Naive thymus-derived CD4-positive, alpha-beta T cell (primary cell): ENCODE data around the gene PAM16. TPM values are rescaled to one million over a fixed set of nuclear protein-coding genes. Genes with fewer than 3 reads are reported as not detected.

Experiments
- ATAC-seq: fragments of 150-1000 bp; cut with Tn5 transposase; 2 replicates; pipeline ENCODE4 v1.10.0; 2021; ENCODE audit warnings: mild to moderate bottlenecking, moderate library complexity
- CTCF ChIA-PET: fragments of 350-600 bp; sonication (Branson Sonifier 250); formaldehyde crosslinking; loops from one replicate; lab custom pipeline; 2021; ENCODE audit warnings: antibody characterized with exemption; lab: Charles Lee
- POLR2A ChIA-PET: fragments of 350-600 bp; sonication (Branson Sonifier 250); formaldehyde crosslinking; loops from one replicate; lab custom pipeline; 2021; ENCODE audit warnings: antibody characterized with exemption, inconsistent platforms; lab: Charles Lee
- DNase-seq, 9 donors: peaks; one replicate each; pipeline versions ENCODE4 v3.0.0 to v3.0.0-alpha.2; 2020 to 2022; ENCODE audit warnings: mixed read lengths in 1 of 9
- H3K27ac ChIP-seq: one replicate; pipeline ENCODE4 v1.7.0; 2013; ENCODE audit warnings: mild to moderate bottlenecking, low read depth, low read length, moderate library complexity
- H3K27me3 ChIP-seq, 2 donors: one replicate each; pipeline ENCODE4 v1.7.0; 2013; ENCODE audit warnings: low read length in 2 of 2, mild to moderate bottlenecking in 2 of 2, moderate library complexity in 2 of 2; ENCODE audit not compliant: control insufficient read depth in 2 of 2, insufficient read depth in 2 of 2
- H3K36me3 ChIP-seq, 3 experiments: 1 replicate in 2 of 3; 2 replicates in 1 of 3; pipeline ENCODE4 v1.7.0; 2013; ENCODE audit warnings: low read length in 3 of 3, mild to moderate bottlenecking in 3 of 3, moderate library complexity in 1 of 3; ENCODE audit not compliant: insufficient read depth in 3 of 3, control insufficient read depth in 2 of 3
- H3K4me1 ChIP-seq, 2 donors: one replicate each; pipeline ENCODE4 v1.7.0; 2013; ENCODE audit warnings: low read length in 2 of 2, mild to moderate bottlenecking in 2 of 2, moderate library complexity in 1 of 2; ENCODE audit not compliant: control insufficient read depth in 2 of 2, insufficient read depth in 2 of 2
- H3K4me3 ChIP-seq: 2 replicates; pipeline ENCODE4 v1.7.0; 2013; ENCODE audit warnings: mild to moderate bottlenecking, low read length
- H3K9me3 ChIP-seq, 3 experiments: 1 replicate in 2 of 3; 2 replicates in 1 of 3; pipeline ENCODE4 v1.7.0; 2013; ENCODE audit warnings: low read length in 3 of 3; ENCODE audit not compliant: control insufficient read depth in 2 of 3
- H3K27ac Mint-ChIP-seq, 9 donors: one replicate each; pipeline ENCODE4 v1.8.0; 2020 to 2022; ENCODE audit warnings: mixed read lengths in 9 of 9, mild to moderate bottlenecking in 8 of 9, moderate library complexity in 5 of 9, inconsistent platforms in 2 of 9
- H3K27me3 Mint-ChIP-seq, 5 donors: one replicate each; pipeline ENCODE4 v1.8.0; 2021 to 2022; ENCODE audit warnings: mixed read lengths in 5 of 5, mild to moderate bottlenecking in 1 of 5
- H3K36me3 Mint-ChIP-seq, 5 donors: one replicate each; pipeline ENCODE4 v1.8.0; 2020 to 2022; ENCODE audit warnings: mixed read lengths in 5 of 5, mild to moderate bottlenecking in 3 of 5, inconsistent platforms in 1 of 5
- H3K4me1 Mint-ChIP-seq, 7 donors: one replicate each; pipeline ENCODE4 v1.8.0; 2020 to 2022; ENCODE audit warnings: mixed read lengths in 7 of 7, mild to moderate bottlenecking in 3 of 7, inconsistent platforms in 1 of 7
- H3K4me3 Mint-ChIP-seq, 10 donors: one replicate each; pipeline ENCODE4 v1.8.0; 2020 to 2022; ENCODE audit warnings: mild to moderate bottlenecking in 10 of 10, mixed read lengths in 10 of 10, moderate library complexity in 6 of 10, inconsistent platforms in 2 of 10
- H3K9me3 Mint-ChIP-seq, 11 donors: one replicate each; pipeline ENCODE4 v1.8.0; 2020 to 2022; ENCODE audit warnings: mixed read lengths in 11 of 11, mild to moderate bottlenecking in 4 of 11, inconsistent platforms in 1 of 11, moderate library complexity in 1 of 11
- intact Hi-C, 2 donors: fragments of 100-400 bp; cut with micrococcal nuclease; formaldehyde crosslinking; loops; one replicate each; pipeline ENCODE4 v1.15.1; 2023
- polyA plus RNA-seq, 2 donors: library from polyadenylated mRNA; unstranded; fragments of 300-500 nt; fragmentation: Illumina TruSeq; gene quantifications; one replicate each; pipeline ENCODE4 v1.2.3, GENCODE V29; 2021
- total RNA-seq, 6 experiments: library from RNA in 5 of 6; stranded (reverse) in 5 of 6; gene quantifications; 1 replicate in 5 of 6; 2 replicates in 1 of 6; pipeline ENCODE4 v1.2.3 and lab custom pipeline; 2021 to 2026

PAM16 gene
- total and polyA plus RNA-seq, 7 experiments from 2014 or later, result 34.1 to 46.2 (median 45.0) TPM

- H3K4me3 ChIP-seq, result no peak overlapping the region
- peaks cover 4 to 86% (median 12%) of the 10 kb centered on the region in 3 experiments for H3K36me3 ChIP-seq
- no peaks in the 10 kb centered on the region for H3K9me3 Mint-ChIP-seq
- H3K4me3 Mint-ChIP-seq, result no peak overlapping the region
- POLR2A ChIA-PET, result no interaction called here
- CTCF ChIA-PET, result no interaction called here
- H3K4me1 ChIP-seq, result no peaks in the 10 kb centered on the region
- intact Hi-C loops, result loop anchor here (1.0 to 10.0 kb wide), 8 partner anchors 42 to 715 kb away; partner anchors contain the start of genes ALG1 (in 1 of the 2), ANKS3 (in 1 of the 2), DNAAF8 (in 1 of the 2) and NUDT16L1 (in 1 of the 2)
- peaks cover 3 to 14% (median 7%) of the 10 kb centered on the region in 5 donors for H3K36me3 Mint-ChIP-seq
- no peak for ATAC-seq
- DNase-seq, result no peak
- no peak overlapping the region for H3K27ac ChIP-seq
- H3K27ac Mint-ChIP-seq, result peak overlapping the region in 3 of 9 donors; percentile 17 to 36 (median 25)
- peaks cover 0 to 9% (median 0%) of the 10 kb centered on the region in 7 donors for H3K4me1 Mint-ChIP-seq
- H3K9me3 ChIP-seq, result no peaks in the 10 kb centered on the region
- no peaks in the 10 kb centered on the region for H3K27me3 ChIP-seq
- H3K27me3 Mint-ChIP-seq, result no peaks in the 10 kb centered on the region
Measured at GRCh38 chr16:4359914-4360313, 8.8 kb upstream of the PAM16 start.

- no peaks in the 10 kb centered on the region for H3K27me3 ChIP-seq
- Mint-ChIP-seq H3K27me3 (no peaks in the 10 kb centered on the region), H3K27ac (peak overlapping the region in 6 of 9 donors; percentile 37 to 94 (median 62)), H3K4me1 (peaks cover 0 to 11% (median 0%) of the 10 kb centered on the region in 7 donors), H3K36me3 (peaks cover 3 to 17% (median 7%) of the 10 kb centered on the region in 5 donors), H3K9me3 (no peaks in the 10 kb centered on the region), H3K4me3 (no peak overlapping the region)
- intact Hi-C loops, result loop anchor here (1.0 to 10.0 kb wide), 8 partner anchors 43 to 716 kb away; partner anchors contain the start of genes ALG1 (in 1 of the 2), ANKS3 (in 1 of the 2), DNAAF8 (in 1 of the 2) and NUDT16L1 (in 1 of the 2)
- peak; percentile 43 to 76 (median 61) for DNase-seq
- peaks cover 4 to 85% (median 12%) of the 10 kb centered on the region in 3 experiments for H3K36me3 ChIP-seq
- ChIA-PET CTCF (interaction anchor here (0.7 to 0.9 kb wide), 5 partner anchors 44 to 189 kb away, joined by 3 to 4 read pairs (median 3); no protein-coding TSS in a partner anchor), POLR2A (interaction anchor here (0.6 kb wide), 1 partner anchor 495 kb away, joined by 3 read pairs; no protein-coding TSS in a partner anchor)
- peak; percentile 81 for ATAC-seq
- H3K4me1 ChIP-seq, result no peaks in the 10 kb centered on the region
- no peak overlapping the region for H3K4me3 ChIP-seq
- H3K9me3 ChIP-seq, result no peaks in the 10 kb centered on the region
- no peak overlapping the region for H3K27ac ChIP-seq
Measured at GRCh38 chr16:4358831-4359561, 7.9 kb upstream of the PAM16 start.

GRCh38 chr16:4358236-4358635, 7.1 kb upstream of the PAM16 start:
- no peaks in the 10 kb centered on the region for H3K4me1 ChIP-seq
- H3K4me3 ChIP-seq, result no peak overlapping the region
- no peaks in the 10 kb centered on the region for H3K27me3 ChIP-seq
- peaks cover 0 to 79% (median 12%) of the 10 kb centered on the region in 3 experiments for H3K36me3 ChIP-seq
- no peak overlapping the region for H3K4me3 Mint-ChIP-seq
- no peaks in the 10 kb centered on the region for H3K9me3 Mint-ChIP-seq
- no peak overlapping the region for H3K27ac Mint-ChIP-seq
- CTCF ChIA-PET, result no interaction called here
- H3K36me3 Mint-ChIP-seq, result peaks cover 3 to 14% (median 7%) of the 10 kb centered on the region in 5 donors
- intact Hi-C loops, result loop anchor here (2.0 to 10.0 kb wide), 4 partner anchors 45 to 717 kb away; partner anchors contain the start of genes ALG1 (in 1 of the 2), ANKS3 (in 1 of the 2), DNAAF8 (in 1 of the 2) and NUDT16L1 (in 1 of the 2)
- no peaks in the 10 kb centered on the region for H3K9me3 ChIP-seq
- DNase-seq, result no peak
- POLR2A ChIA-PET, result no interaction called here
- H3K4me1 Mint-ChIP-seq, result peaks cover 0 to 11% (median 2%) of the 10 kb centered on the region in 7 donors
- H3K27me3 Mint-ChIP-seq, result no peaks in the 10 kb centered on the region
- ATAC-seq, result no peak
- no peak overlapping the region for H3K27ac ChIP-seq

GRCh38 chr16:4356820-4357219, 5.7 kb upstream of the PAM16 start:
- Mint-ChIP-seq H3K27me3 (no peaks in the 10 kb centered on the region), H3K4me3 (no peak overlapping the region), H3K27ac (no peak overlapping the region), H3K9me3 (no peaks in the 10 kb centered on the region), H3K4me1 (peaks cover 0 to 11% (median 4%) of the 10 kb centered on the region in 7 donors), H3K36me3 (peaks cover 3 to 11% (median 4%) of the 10 kb centered on the region in 5 donors)
- no peaks in the 10 kb centered on the region for H3K27me3 ChIP-seq
- ATAC-seq (no peak), DNase-seq (no peak)
- no peak overlapping the region for H3K4me3 ChIP-seq
- intact Hi-C loops, result loop anchor here (10.0 kb wide), 3 partner anchors 338 to 718 kb away; partner anchors contain the start of genes ALG1 (in 1 of the 2), ANKS3 (in 1 of the 2), DNAAF8 (in 1 of the 2) and NUDT16L1 (in 1 of the 2)
- H3K27ac ChIP-seq, result no peak overlapping the region
- H3K9me3 ChIP-seq, result no peaks in the 10 kb centered on the region
- POLR2A ChIA-PET, result no interaction called here
- H3K36me3 ChIP-seq, result peaks cover 0 to 64% (median 10%) of the 10 kb centered on the region in 3 experiments
- H3K4me1 ChIP-seq, result no peaks in the 10 kb centered on the region
- CTCF ChIA-PET, result interaction anchor here (0.8 to 1.3 kb wide), 2 partner anchors 229 to 284 kb away, joined by 3 read pairs; no protein-coding TSS in a partner anchor

GRCh38 chr16:4354512-4355409, 3.6 kb upstream of the PAM16 start:
- intact Hi-C loops, result loop anchor here (5.0 to 10.0 kb wide), 5 partner anchors 183 to 743 kb away; partner anchors contain the start of genes ALG1 (in 1 of the 2), ANKS3 (in 1 of the 2), CDIP1 (in 1 of the 2) and DNAAF8 (in 1 of the 2)
- CTCF ChIA-PET, result interaction anchor here (0.7 to 0.9 kb wide), 2 partner anchors 46 to 342 kb away, joined by 5 read pairs; no protein-coding TSS in a partner anchor
- Mint-ChIP-seq H3K9me3 (peaks cover 0 to 2% (median 0%) of the 10 kb centered on the region in 11 donors), H3K27me3 (no peaks in the 10 kb centered on the region), H3K27ac (peak overlapping the region in 1 of 9 donors; percentile 19), H3K4me1 (peaks cover 9 to 22% (median 12%) of the 10 kb centered on the region in 7 donors), H3K36me3 (peaks cover 3 to 9% (median 4%) of the 10 kb centered on the region in 5 donors), H3K4me3 (no peak overlapping the region)
- no peak overlapping the region for H3K27ac ChIP-seq
- no peak for DNase-seq
- no peak for ATAC-seq
- no peaks in the 10 kb centered on the region for H3K9me3 ChIP-seq
- H3K36me3 ChIP-seq, result peaks cover 0 to 49% (median 8%) of the 10 kb centered on the region in 3 experiments
- no peaks in the 10 kb centered on the region for H3K27me3 ChIP-seq
- H3K4me3 ChIP-seq, result no peak overlapping the region
- POLR2A ChIA-PET, result no interaction called here
- H3K4me1 ChIP-seq, result peaks cover 3% of the 10 kb centered on the region in 2 donors
